GM18526 (cell line): ENCODE measurements around the gene FABP7.

Experiments used
- POLR2A ChIP-seq: IDR thresholded peaks from 3 replicates; pipeline ENCODE4 v1.6.1; 2011; ENCODE audit not compliant: insufficient read length; ENCODE audit errors: extremely low read depth

FABP7 gene

DNA sequence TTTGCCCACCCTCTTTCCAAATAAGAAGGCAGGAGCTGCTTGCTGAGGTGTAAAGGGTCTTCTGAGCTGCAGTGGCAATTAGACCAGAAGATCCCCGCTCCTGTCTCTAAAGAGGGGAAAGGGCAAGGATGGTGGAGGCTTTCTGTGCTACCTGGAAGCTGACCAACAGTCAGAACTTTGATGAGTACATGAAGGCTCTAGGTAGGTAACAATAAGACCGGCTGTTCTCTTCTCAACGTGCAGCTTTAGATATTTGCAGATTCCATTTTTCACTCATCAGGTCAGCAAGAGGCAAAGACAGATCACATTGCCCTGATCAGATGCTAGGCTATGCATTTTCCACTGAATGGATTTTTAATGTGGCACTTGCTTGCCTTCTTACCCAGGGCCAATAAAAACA lies at the start of gene FABP7:
TSS of gene FABP7 (plus strand) at position 50 of the 400 bp plus-strand sequence. CDS start at position 129, 79 bp downstream.
- TF ChIP-seq POLR2A: no peak

DNA sequence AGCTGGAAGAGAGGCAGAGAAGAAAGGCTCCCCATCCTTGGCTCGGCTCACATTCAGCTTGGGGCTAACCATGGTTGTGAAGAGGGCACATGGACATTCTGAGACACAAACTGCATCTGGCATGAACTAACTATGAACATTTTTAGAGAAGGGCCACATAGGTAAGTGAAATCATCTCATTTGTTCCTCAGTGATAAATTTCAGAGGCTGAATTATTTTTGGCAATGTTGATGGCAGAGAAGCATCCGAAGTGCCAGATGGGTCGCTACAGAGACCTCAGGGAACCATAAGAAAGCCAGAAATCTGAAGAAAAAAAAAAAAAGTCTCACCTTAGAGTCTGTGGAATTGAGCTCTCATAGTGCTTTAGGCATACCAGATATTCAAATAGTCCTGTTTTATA lies 49.2 kb upstream of the FABP7 start:
- TF ChIP-seq POLR2A: no peak

DNA sequence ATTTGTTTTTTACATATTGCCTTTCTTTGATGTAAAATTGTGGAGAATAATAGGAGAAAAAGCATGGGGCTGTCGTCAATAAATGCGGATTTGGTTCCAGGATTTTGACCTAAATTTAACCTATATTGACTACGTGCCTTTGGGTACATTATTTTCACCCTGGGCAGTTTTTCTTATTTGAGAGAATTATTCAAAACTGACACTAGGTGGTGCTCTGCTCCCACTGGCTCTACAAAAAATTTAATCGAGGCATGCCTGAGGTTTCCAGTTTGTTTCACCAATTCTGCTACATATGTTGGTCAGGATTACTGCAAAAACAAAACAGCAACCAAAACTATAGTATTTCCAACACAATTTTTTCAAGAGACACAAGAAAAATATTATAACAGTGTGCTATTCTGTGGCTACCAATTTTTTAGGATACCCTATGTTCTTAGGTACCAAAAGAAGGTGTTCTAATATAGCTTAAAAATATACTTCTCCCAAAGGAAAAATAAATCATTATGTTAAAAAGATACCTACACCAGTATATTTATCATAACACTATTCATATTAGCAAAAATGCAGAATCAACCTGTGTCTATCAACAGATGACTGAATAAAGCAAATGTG lies 48.6 kb upstream of the FABP7 start:
- TF ChIP-seq POLR2A: no peak

DNA sequence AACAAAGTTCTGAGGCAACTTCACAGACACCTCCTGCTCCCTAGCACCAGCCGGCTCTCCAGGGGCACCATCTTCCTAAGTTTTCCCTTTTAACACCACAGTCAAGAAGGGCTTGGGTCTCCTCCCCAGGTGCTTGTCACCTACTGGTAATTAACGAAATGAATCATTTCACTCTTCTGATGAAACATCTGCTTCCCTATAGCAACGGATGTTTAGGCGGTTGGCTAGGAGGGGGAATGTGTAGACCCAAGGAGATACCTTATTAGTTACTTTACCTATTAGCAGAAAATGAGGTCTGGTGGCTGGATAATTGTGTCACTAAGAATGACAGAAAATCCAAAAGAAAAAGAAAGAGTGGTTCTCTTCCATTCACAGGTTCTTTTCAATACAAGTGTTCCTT lies 46.3 kb upstream of the FABP7 start:
- TF ChIP-seq POLR2A: no peak

DNA sequence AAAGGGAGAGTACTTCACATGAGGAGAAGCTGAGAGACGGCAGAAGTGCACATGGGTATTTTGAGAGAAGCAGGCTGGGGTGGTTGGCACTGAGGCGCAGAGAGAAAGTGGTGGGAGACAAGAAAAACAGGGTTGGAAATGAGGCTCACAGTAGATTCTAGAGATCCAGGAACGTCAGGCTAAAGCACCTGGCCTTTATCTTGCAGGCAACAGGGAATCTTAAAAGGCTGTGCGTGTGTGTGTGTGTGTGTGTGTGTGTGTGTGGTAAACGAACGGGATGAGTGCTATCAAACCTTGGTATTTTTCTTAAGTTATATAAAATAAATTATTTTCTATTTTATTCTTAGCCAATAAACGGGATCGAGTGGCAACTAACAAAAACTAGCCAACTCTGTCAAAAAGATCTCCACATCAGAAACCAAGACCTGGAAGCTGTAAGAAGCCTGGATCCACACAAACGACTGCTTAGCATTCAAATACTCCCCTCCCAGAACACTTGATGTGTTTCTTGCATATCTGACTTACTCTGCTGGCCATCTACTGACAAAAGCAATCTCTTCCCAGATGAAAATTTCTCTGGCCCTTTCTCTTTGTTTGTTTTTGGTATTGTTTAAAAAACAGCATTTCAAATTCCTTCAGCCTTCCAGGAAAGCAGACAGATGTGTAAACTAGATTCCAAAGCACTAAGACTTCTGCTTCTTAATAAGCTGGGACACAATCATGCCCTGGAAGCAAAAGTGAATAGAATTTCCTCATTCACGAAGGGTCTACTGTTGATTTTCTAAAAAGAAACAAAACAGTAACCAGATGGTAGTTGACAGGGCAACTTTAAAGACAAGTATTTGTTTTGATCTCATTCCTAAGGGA lies 44.8 kb upstream of the FABP7 start:
- TF ChIP-seq POLR2A: no peak

DNA sequence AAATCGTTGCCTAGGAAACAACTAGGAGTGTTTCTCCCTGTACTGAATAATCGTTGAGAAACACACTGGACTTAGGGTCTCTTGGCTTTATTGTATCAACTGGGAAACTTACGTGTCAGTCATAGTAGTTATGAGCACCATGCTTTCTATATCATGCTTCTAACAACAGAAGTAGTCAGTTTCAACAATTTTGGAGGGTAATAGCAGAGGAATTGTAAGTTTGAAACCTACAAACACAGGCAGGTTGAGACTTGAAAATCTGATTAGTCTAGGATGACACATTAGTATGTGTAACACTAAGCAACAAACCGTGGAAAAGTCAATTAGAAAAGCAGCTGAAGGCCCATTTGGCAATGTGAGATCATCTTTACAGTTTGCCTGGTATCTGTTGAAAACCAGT lies 43.9 kb upstream of the FABP7 start:
- no peak for TF ChIP-seq POLR2A

DNA sequence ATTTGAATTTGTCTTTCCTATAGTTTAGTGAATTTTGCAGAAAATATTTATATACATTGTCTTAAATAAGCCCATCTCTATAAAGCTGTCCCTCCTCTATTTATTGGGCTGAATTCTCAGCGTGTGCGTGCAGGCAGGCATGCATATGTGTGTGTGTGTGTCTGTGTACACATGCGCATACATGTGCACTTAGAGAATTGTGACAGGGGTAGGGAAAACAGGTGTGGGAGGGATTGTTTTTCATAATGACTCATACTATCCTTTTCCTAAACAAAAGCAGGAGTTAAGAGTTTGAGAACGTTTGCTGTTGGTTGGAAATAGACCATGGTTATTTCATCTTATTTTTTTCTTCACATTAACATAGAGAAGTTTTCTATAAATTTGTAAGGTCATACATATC lies 43.4 kb upstream of the FABP7 start:
- no peak for TF ChIP-seq POLR2A

DNA sequence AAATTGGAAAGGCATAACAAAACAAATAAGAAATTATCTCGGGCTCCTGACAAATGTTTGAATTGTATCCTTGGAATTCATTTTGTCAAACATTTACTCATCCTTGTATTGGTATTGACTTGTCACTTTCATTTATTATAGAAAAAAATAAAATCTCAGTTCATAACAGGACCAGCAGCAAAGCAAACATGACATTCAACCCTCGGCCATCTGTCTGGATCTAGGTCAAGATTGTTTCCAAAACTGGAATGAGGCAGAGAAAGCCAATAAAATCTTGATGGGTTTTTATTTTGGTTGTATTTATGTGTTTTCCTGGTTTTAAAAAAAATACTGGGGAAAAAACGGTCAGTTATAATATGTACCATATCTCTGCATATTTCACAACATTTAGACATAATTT lies 42.9 kb upstream of the FABP7 start:
- TF ChIP-seq POLR2A: no peak

DNA sequence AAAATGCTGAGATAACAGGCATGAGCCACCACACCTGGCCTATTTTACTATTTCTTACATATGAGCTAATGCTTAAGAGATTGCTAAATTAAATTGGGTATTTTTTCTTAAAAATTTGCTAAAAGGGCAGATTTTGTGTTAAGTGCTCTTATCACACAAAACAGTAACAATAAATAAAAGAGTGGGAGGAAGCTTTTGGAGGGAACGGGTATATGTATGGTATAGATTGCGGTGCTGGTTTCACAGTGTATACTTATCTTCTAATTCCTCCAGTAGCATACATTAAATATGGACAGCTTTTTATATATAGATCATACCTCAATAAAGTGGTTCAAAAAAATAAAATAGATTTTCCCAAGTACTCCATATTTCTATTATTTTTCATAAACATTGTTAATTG lies 39.4 kb upstream of the FABP7 start:
- no peak for TF ChIP-seq POLR2A

DNA sequence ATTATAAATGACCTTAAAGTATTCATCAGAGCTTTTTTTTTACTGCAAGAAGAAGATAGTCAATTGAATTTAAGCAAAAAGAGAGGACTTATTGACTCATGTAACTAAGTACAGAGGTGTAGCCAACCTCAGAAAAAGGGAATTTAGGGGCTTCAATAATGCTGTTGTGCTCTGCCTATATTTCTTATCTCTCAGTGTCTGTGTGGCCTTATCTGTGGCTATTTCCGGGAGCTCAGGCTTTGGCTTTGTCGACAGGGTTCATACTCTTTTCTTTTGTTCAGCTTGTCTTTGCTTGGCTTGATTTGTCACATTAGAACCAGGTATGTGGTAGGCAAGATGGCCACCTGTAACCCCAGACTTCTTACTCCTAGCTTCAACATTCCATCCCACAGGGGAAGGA lies 38.6 kb upstream of the FABP7 start:
- TF ChIP-seq POLR2A: no peak

DNA sequence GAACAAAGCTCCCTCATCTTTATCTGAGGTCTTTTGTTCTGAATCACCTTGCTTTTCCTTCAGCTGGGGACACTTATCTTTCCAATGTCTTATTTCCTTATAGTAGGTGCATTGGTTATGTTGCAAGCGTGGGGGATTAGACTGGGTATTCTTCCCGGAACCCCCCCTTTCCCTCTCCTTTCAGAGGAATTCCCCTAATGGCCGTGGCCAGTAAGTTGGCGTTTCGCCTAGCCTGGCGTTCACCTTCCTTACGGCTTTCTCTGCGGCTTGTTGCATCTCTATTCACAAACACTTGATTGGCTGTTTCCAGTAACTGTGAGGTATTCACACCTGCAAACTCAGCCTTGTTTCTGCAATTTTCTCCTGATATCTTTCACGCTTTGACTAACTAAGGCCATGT lies 32.8 kb upstream of the FABP7 start:
- no peak for TF ChIP-seq POLR2A

DNA sequence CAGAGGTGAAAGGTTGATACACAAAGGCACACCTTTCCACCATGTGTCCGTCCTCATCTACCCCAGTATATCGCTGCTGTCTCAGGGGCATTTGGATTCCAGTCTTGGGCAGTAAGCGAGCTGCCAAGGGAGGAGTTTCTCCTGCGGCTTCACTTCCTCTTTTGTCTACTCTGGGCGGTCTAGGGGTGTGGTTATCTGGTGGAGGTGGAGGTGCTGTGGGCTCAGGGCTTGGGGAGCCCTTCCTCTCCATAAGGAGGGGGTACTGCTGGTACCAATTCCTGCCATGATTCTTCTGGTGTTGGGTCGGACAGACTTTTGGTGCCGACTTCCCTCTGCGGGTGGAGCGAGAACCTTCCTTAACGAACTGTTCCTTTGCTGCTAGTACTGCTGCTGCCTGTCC lies 31.9 kb upstream of the FABP7 start:
- no peak for TF ChIP-seq POLR2A

DNA sequence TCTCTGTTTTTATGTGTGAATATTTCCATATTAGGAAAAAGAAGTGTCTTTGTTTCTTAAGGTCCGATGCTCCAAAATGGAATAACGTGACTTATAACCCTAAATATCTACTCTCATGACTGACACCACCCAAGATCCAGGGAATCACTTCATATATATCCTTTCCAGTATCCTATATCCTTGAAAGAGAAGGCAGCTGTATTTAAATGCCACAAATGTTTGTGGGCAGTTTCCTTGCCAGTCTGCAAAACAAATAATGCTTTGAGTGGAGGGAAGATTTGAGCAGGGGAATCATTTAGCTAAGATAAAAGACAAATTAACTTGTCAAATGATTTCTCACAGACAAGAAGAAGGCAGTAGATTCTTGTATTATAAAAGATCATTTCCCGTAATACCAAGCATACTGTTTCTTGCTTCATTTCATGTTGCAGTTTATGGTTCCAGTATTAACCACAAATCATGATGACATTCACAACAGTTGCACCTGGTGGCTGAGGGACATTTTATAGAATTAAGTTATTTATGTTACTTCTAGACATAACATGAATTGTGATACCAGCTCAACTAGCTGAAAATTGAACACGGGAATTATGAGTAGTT lies 30.0 kb upstream of the FABP7 start:
- TF ChIP-seq POLR2A: no peak

DNA sequence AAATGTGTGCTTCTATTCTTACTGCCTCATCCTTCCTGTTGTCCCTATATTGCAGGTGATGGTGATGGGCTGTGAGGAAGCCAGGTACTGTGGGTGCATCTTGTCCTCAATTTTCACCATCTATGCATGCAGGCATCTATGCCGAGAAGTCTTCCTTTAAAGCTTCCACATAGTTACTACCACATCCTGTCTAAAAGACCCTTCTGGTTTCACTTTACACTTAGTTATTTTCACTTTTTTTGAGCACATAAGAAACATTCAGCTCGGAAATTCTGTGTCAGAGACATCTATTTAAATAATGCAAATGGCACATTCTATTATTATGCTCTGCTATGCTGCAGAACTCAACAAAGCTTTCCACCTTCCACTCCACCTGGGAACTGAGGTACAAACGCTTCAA lies 28.2 kb upstream of the FABP7 start:
- no peak for TF ChIP-seq POLR2A

DNA sequence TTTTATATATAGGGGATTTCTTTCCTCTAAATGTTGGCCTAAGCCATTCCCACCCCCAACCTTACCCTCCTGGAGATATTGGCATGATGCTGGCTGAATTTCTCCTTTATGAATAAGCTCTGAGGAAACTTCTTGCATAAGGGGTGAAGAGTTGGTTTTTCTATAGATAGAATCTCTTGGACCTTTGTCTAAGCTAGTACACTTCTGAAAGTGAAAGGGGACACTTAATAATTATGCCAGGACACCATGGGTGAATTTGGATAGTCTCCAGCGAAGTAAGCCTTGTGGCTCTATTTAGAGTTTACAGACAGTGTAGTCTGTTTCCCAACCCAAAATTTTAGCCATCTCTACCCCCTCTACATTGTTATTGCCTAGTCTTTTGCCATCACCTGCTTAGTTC lies 27.1 kb upstream of the FABP7 start:
- TF ChIP-seq POLR2A: no peak

DNA sequence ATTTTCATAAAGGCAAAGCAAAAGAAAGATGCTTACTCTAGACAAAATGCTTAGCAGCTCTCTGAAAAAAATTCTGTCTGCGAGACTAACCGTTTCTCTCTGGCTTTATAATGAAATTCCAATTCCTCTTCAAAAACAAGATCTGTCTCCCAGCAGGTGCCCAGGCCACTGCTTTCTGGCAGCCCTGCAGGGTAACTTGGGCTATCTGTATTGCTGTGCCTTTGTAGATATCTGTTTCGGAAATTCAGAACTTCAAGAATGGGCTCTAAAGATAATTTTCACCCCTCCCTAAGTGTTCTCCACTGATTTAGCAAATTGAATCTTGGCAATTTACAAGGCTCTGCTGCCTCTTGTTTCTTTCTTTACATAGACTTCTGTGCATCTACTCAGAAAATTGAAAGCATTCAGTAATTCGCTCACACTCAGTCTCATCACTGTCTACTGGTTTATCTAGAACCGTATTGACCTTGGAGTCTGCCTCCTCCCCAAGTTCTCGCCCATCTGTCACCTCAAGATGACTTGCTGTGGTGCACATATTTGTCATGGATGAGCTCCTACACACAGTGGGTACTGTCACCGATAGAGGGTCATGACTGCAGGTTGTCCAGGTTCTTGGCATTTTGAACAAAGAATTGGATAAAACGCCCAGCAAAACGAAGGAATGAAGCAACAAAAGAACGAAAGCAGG lies 26.4 kb upstream of the FABP7 start:
- no peak for TF ChIP-seq POLR2A
